Activated CD8-positive, alpha-beta memory T cell treated with anti-CD3 and anti-CD28 coated beads for 48 hours (primary cell): ENCODE results near the gene MPHOSPH9.
A peak's percentile ranks its signal among the peaks of the same experiment; 100 is the strongest.

Source experiments
- DNase-seq, 3 experiments: peaks; one replicate each; pipeline ENCODE4 v3.0.0-alpha.2; 2020; ENCODE audit warnings: low read depth in 2 of 3, low spot score in 2 of 3

Gene MPHOSPH9

DNA sequence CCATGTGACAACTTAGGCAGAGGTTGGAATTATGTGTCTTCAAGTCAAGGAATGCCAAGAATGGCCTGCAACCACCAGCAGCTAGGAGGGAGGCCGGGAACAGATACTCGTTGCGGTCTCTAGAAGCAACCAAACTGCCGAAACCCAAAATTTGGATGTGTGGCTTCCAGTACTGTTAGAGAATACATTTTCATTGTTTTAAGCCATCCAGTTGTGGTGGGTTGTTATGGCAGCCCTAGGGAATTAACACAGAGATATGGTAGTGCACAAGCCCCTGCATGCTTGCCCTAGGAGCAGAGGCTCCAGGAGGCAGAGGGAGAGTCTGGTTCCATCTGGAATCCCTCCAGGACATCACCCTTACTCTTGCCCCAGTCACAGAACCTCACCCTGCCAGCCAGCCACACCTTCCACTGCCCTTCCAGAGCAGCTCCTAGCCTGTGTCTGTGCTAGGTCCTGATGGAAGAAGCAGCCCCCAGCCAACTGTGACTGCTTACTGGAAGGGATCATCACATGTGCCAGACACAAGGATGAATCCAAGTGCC, 101.6 kb downstream of the MPHOSPH9 start:
- DNase-seq: no peak

- DNase-seq: no peak
Observed at GRCh38 chr12:123129621-123130020, 103.3 kb downstream of the MPHOSPH9 start.

GRCh38 chr12:123127182-123127495, 105.8 kb downstream of the MPHOSPH9 start:
- DNase-seq: no peak

- DNase-seq: no peak
Observed at GRCh38 chr12:123126294-123127181, 106.4 kb downstream of the MPHOSPH9 start.

DNA sequence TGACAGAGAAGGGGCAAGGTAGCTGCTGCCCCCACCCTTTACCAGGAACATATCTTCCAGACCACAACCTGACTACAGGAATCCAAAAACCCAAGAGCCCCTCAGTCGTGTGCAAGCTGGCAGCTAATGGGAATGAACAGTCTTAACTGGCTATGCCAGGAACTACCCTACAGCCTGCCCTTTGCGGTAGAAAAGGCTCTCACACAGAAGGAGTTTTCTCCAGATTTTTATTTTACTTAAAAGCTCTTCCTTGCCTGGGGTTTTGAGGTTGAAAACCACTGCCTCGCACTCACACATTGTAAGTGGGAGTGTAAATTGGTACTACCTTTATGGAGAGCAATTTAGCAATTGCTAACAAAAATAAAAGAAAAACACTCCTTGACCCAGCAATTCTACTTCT, 110.3 kb downstream of the MPHOSPH9 start:
- no peak for DNase-seq

DNA sequence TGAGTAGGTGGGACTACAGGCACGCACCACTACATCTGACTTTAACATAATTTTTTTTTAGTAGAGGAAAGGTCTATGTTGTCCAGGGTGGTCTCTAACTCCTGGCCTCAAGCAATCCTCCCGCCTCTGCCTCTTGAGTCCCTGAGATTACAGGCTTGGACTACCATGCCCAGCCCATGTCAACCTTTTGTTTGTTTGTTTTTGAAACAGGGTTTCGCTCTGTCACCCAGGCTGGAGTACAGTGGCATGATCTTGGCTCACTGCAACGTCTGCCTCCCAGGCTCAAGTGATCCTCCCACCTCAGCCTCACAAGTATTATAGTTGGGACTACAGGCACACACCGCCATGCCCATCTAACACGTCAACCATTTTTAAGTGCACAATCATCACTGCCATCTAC, 111.3 kb downstream of the MPHOSPH9 start:
- DNase-seq: no peak

GRCh38 chr12:123120452-123121166, 112.3 kb downstream of the MPHOSPH9 start:
- DNase-seq: no peak

DNA sequence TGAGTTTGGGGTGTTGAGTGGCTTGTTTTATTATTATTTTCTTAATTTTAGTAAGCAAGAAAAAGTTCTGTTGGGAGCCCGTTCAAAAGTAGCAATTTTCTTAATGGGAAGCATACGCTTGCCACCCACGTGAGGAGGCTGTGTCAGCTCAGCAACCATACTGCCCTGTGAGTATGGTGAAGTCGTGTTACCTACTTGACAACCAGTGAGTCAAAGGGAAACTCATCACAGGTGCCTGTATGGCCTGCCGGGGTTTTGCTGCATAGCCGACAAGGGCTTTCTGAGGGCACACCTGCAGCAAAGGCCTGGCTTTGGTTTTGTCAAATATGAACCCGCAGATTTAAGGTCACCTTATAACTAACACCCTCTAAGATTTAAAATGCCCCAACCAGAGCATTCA, 113.1 kb downstream of the MPHOSPH9 start:
- DNase-seq: peak in 1 of 3 experiments; percentile 20

GRCh38 chr12:123118497-123118896, 114.4 kb downstream of the MPHOSPH9 start:
- DNase-seq: no peak

GRCh38 chr12:123115409-123116121, 117.4 kb downstream of the MPHOSPH9 start:
- no peak for DNase-seq

DNA sequence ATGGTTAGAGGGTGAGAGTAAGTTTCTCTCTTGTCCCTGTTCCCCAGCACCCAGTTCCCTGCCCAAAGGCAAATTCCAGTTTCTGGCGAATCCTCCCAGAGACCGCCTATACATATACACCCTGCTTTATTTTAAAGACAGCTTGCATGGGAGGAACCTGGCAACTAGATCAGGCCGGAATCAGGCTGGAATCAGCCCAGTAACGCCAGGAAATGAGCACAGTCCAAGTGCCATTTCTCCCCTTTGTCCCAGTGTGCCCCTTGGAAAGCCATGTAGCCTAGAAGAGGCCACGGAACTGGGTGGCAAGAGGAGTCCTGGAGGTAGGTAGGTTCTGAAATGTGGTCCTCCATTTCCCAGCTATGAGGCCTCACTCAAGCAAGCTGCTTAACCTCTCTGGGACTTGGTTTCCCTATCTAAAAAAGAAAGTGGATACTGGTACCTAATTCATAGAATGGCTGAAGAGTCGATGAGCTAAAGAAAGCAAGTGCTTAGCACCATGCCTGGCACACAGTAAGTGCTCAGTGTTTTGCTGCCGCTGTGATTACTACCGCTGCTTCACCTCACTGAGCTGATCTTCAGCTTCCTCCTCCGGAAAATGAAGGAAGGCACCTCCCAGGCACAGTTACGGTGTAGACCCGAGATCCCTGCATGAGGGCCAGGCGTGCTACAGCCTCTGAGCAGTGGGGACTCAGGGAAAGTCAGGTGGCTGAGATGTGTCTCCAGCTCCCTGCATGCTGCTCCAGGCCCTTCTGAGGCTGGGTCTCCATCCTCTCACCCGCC, 118.4 kb downstream of the MPHOSPH9 start:
- no peak for DNase-seq

- DNase-seq: no peak
Observed at GRCh38 chr12:123113026-123113425, 119.9 kb downstream of the MPHOSPH9 start.

GRCh38 chr12:123111498-123112165, 121.3 kb downstream of the MPHOSPH9 start:
- peak in 1 of 3 experiments; percentile 29 for DNase-seq

DNA sequence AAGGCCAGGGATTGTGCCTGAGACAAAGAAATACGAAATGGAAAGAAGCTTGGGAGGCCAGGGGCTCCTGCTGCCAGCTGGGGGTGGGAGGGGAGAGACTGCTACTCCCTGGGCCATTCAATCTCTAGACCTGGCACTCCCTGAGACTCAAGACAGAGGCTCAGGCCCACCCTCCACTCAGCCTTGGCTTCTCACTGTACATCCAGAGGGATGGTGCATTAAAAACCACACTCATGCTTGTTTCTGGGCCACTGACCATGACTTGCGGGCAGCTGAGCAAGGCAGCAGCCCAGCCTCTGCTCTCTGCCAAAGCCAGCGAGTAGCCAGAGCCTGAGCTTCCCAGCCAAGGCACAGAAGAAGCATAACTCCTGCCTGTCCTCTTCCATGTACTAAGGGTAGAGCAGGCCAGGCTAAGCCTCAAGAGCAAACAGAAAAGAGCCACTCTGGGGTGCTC, 123.6 kb downstream of the MPHOSPH9 start:
- DNase-seq: no peak

- DNase-seq: no peak
Observed at GRCh38 chr12:123108682-123109066, 124.3 kb downstream of the MPHOSPH9 start.

DNA sequence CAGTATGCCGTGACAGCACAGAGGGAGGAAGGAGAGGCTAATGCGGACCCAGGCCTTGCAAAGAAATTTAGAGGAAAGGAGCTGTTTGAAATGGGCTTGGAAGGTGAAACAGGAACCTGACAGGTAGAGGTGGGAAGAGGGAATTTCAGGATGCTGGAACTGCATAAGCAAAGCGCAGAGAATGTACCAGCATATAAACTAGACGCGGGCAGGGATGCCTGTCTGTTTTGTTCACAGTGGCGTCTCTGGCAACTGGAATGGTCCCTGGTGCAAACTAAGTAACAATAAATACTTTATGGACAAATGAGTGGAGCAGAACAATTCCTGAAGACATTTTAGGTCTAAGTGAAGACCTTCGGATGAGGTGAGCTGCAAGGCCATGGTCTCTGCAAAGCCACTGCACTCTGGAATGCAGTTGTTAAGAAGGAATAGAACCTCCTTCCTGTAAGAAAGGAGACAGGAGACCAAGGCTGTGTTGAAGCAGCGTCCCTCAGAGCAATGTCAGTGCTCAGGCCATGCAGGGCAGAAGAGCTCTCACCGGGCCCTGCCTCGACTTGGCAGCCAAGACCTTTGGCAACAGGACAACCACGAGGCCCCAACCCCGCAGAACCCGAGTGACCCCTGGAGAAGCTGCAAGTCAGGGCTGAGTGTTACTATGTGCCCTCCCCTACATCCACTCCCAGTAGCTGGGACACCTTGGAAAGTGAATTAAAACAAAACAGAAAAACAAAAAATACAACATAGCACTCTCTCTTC, 124.8 kb downstream of the MPHOSPH9 start:
- DNase-seq: no peak

DNA sequence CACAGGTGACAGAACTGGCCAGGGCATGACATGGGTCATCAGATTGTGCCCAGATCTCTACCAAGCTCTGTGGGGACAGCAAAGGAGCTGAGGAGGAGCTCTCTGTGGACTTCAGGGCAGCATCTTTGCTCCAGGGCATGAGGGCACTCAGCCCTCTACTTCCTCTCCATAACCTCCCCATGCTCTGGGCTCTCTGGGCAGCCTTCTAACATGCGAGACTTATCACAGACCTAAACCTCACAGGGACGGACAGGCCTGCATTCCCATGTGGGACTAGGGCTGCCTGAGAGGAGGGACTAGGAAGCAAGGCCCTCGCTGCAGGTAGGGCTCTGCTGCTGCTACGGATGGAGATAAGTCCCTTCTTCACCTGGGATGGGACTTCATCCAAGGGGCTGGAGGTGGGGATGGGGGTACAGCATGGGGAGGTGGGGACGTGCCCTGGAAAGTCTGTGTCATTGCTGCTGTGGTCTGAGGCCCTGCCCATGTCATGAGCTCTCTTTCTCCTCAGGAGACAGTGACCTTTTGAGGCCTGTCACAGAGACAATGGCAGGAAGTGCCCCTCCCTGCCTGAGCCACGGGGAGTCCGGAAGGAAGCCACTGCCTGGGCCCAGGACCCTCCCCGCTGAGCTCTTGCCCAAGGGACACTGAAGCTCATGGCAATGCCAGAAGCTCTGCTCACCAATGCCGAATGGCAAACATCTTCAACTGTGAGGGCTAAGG, 126.1 kb downstream of the MPHOSPH9 start:
- DNase-seq: peak; percentile 30 to 50 (median 38)

GRCh38 chr12:123105211-123105826, 127.6 kb downstream of the MPHOSPH9 start:
- no peak for DNase-seq
